HepG2 (cell line): ENCODE data around the gene ZMPSTE24. TPM values are rescaled to one million over a fixed set of nuclear protein-coding genes. Genes with fewer than 3 reads are reported as not detected.

Experiments
- ATAC-seq: fragments of 200-7000 bp; cut with Tn5 transposase; 3 replicates; pipeline ENCODE4 v1.9.1; 2020; ENCODE audit warnings: mild to moderate bottlenecking, moderate library complexity
- BruUV-seq: library from RNA; stranded (reverse); fragments of 400-500 nt; replicated peaks from 2 replicates; lab custom pipeline; 2021; lab: Mats Ljungman, UMichigan
- CTCF ChIA-PET: fragments of 300-600 bp; formaldehyde crosslinking; extraction: SDS; loops from one replicate; lab custom pipeline; 2021; ENCODE audit warnings: low total read pairs, inconsistent platforms, low intra/inter-chr PET ratio; lab: Yijun Ruan, JAX
- POLR2A ChIA-PET: fragments of 350-600 bp; sonication (Branson Sonifier 250); formaldehyde crosslinking; loops from one replicate; lab custom pipeline; 2020; ENCODE audit warnings: antibody characterized with exemption, inconsistent platforms; lab: Yijun Ruan, JAX
- DNase-seq: peaks from one replicate; pipeline ENCODE4 v3.0.0-alpha.2; 2015; ENCODE audit warnings: low spot score
- FAIRE-seq: peaks from 3 replicates; lab custom pipeline; 2011; peaks lifted over from hg19 to GRCh38; lab: Jason Lieb, UNC
- H2AFZ ChIP-seq: one replicate; pipeline ENCODE4 v1.6.1; 2011; ENCODE audit warnings: low read length, inconsistent platforms
- H3K27ac ChIP-seq: fragments of 300-600 bp; 3 replicates; pipeline ENCODE4 v1.8.0; 2011; ENCODE audit warnings: mixed run types, mild to moderate bottlenecking, mixed read lengths, low read length, inconsistent platforms; ENCODE audit not compliant: insufficient read depth; ENCODE audit errors: extremely low read length
- H3K27me3 ChIP-seq, 2 experiments: fragments of 200-600 bp in 1 of 2; 2 replicates in 1 of 2; 3 replicates in 1 of 2; pipeline versions ENCODE4 v1.6.0 to v1.8.0; 2011; ENCODE audit warnings: low read length in 2 of 2, mild to moderate bottlenecking in 2 of 2, moderate library complexity in 2 of 2, inconsistent platforms in 1 of 2; ENCODE audit not compliant: insufficient read depth in 2 of 2, control insufficient read depth in 1 of 2
- H3K36me3 ChIP-seq, 2 experiments: fragments of 200-600 bp in 1 of 2; replicated peaks in 1 of 2; 2 replicates in 1 of 2; 3 replicates in 1 of 2; pipeline versions ENCODE4 v1.5.1 to v1.8.0; 2011; ENCODE audit warnings: low read length in 2 of 2, inconsistent platforms in 1 of 2; ENCODE audit not compliant: insufficient read depth in 2 of 2, control insufficient read depth in 1 of 2
- H3K4me1 ChIP-seq: 2 replicates; pipeline ENCODE4 v1.5.1; 2012; ENCODE audit warnings: low read length, inconsistent platforms; ENCODE audit not compliant: insufficient read depth
- H3K4me2 ChIP-seq: 2 replicates; pipeline ENCODE4 v1.6.0; 2011; ENCODE audit warnings: low read depth, low read length, inconsistent platforms
- H3K4me3 ChIP-seq, 3 experiments: fragments of 200-600 bp in 1 of 3; sonication (generic), shearing (Covaris generic) in 1 of 3; replicated peaks in 1 of 3; 2 replicates each; pipeline ENCODE4 v1.5.1; 2011 to 2016; ENCODE audit warnings: low read length in 3 of 3, inconsistent platforms in 2 of 3, low read depth in 2 of 3, mild to moderate bottlenecking in 2 of 3, control low read depth in 1 of 3, mixed read lengths in 1 of 3; ENCODE audit not compliant: insufficient read depth in 1 of 3
- H3K79me2 ChIP-seq: one replicate; pipeline ENCODE4 v1.6.1; 2011; ENCODE audit warnings: low read length, inconsistent platforms; ENCODE audit not compliant: insufficient read depth
- H3K9ac ChIP-seq: 2 replicates; pipeline ENCODE4 v1.6.0; 2011; ENCODE audit warnings: mild to moderate bottlenecking, low read depth, low read length, inconsistent platforms; ENCODE audit not compliant: insufficient read depth
- H3K9me3 ChIP-seq: 2 replicates; pipeline ENCODE4 v1.5.1; 2012; ENCODE audit warnings: mild to moderate bottlenecking, low read length
- H4K20me1 ChIP-seq: 2 replicates; pipeline ENCODE4 v1.6.0; 2011; ENCODE audit warnings: inconsistent platforms, mild to moderate bottlenecking, low read length, moderate library complexity; ENCODE audit not compliant: insufficient read depth
- CCDC6 ChIP-seq: sonication (generic); formaldehyde crosslinking; IDR thresholded peaks from 2 replicates; pipeline ENCODE4 v1.8.1; 2022; ENCODE audit warnings: mild to moderate bottlenecking, missing genetic modification reagents, moderate library complexity
- FOXA1 ChIP-seq, 2 experiments: fragments of 450-650 bp in 1 of 2; sonication (generic) in 1 of 2; formaldehyde crosslinking in 1 of 2; IDR thresholded peaks; 2 replicates each; pipeline versions ENCODE4 v1.4.0 to v1.6.1; 2016 to 2020; ENCODE audit warnings: missing genetic modification reagents in 1 of 2
- FOXK1 ChIP-seq: sonication (generic); formaldehyde crosslinking; IDR thresholded peaks from 2 replicates; pipeline ENCODE4 v1.4.0; 2020; ENCODE audit warnings: low read depth, missing genetic modification reagents, borderline replicate concordance
- HMGXB4 ChIP-seq, 2 experiments: sonication (generic) in 1 of 2; formaldehyde crosslinking in 1 of 2; IDR thresholded peaks; 2 replicates each; pipeline versions ENCODE4 v1.4.0 to v1.6.1; 2018 to 2020; ENCODE audit warnings: missing genetic modification reagents in 2 of 2, borderline replicate concordance in 1 of 2, low read depth in 1 of 2, mild to moderate bottlenecking in 1 of 2, missing biosample characterization in 1 of 2
- ZBTB33 ChIP-seq: sonication (generic); formaldehyde crosslinking; IDR thresholded peaks from 2 replicates; pipeline ENCODE4 v1.4.0; 2020; ENCODE audit warnings: missing genetic modification reagents
- ZC3H4 ChIP-seq: sonication (generic); formaldehyde crosslinking; IDR thresholded peaks from 2 replicates; pipeline ENCODE4 v1.4.0; 2020; ENCODE audit warnings: missing genetic modification reagents, borderline replicate concordance
- ZFAT ChIP-seq: sonication (generic); formaldehyde crosslinking; conservative IDR thresholded peaks from 2 replicates; pipeline ENCODE4 v1.8.1; 2023; ENCODE audit warnings: missing genetic modification reagents, inconsistent platforms
- WGBS: methylation state at CpG from one replicate; pipeline ENCODE4 v1.1.6; 2017; ENCODE audit warnings: low lambda C conversion rate; 5-methylcytosine and 5-hydroxymethylcytosine counted together
- in situ Hi-C: cut with HindIII; loops from 2 replicates; pipeline ENCODE4 v1.10.0; 2017; ENCODE audit warnings: low pct_unique_long_range_greater_than_20kb; ENCODE audit not compliant: extremely low pct_ligation_motif_present
- intact Hi-C: fragments of 100-400 bp; cut with micrococcal nuclease; formaldehyde crosslinking; loops from one replicate; pipeline ENCODE4 v1.10.0; 2022; ENCODE audit not compliant: unreplicated experiment
- polyA plus RNA-seq, 8 experiments: library from polyadenylated mRNA; depleted of rRNA in 3 of 8; stranded (reverse) in 7 of 8; unstranded in 1 of 8; fragments of >200 nt; fragmentation: Illumina TruSeq in 4 of 8; extraction: Trizol in 4 of 8; gene quantifications; 2 replicates each; pipeline versions ENCODE4 v1.2.1 to v1.2.3, GENCODE V29; 2011 to 2016; ENCODE audit warnings: low read depth in 4 of 8, missing spikeins in 1 of 8, mixed read lengths in 1 of 8; ENCODE audit not compliant: insufficient read depth in 1 of 8
- total RNA-seq, 5 experiments: library from RNA; depleted of rRNA; stranded (reverse); fragments of >200 nt; fragmentation: Illumina TruSeq; extraction: Trizol; gene quantifications; 2 replicates each; pipeline ENCODE4 v1.2.3, GENCODE V29; 2016; ENCODE audit warnings: low read depth in 1 of 5

The ZMPSTE24 gene
- total and polyA plus RNA-seq, 2 of the 13 experiments (the other 11 are each of a cell fraction or from before 2014, with no cell fraction given) = 13.6 to 60.2 TPM

- POLR2A ChIA-PET = interaction anchor here (1.3 to 1.6 kb wide), 2 partner anchors 13 to 15 kb away, joined by 3 to 4 read pairs; no protein-coding TSS in a partner anchor
- Histone ChIP-seq H3K27ac (no peak overlapping the region), H2AFZ (no peak overlapping the region), H4K20me1 (no peaks in the 10 kb centered on the region), H3K4me3 (no peak overlapping the region), H3K9me3 (no peaks in the 10 kb centered on the region), H3K9ac (no peak overlapping the region), H3K4me1 (no peaks in the 10 kb centered on the region), H3K36me3 (peaks cover 3 to 6% of the 10 kb centered on the region in 2 experiments; a peak in 2 of 5 replicates), H3K27me3 (no peaks in the 10 kb centered on the region), H3K79me2 (no peaks in the 10 kb centered on the region), H3K4me2 (no peak overlapping the region)
- CTCF ChIA-PET = no interaction called here
- BruUV-seq = no TSS peak
- intact Hi-C loops (no loop called here), in situ Hi-C loops (no loop called here)
- no peak for ATAC-seq
- TF ChIP-seq CCDC6 (CRISPR knock-in tag) (no peak), FOXK1 (no peak), ZFAT (CRISPR knock-in tag) (no peak), FOXA1 (IDR thresholded peaks at IDR 0.05) (no peak), FOXA1 (CRISPR knock-in tag; IDR thresholded peaks at IDR 0.05) (no peak), ZBTB33 (CRISPR knock-in tag) (no peak), HMGXB4 (CRISPR knock-in tag; IDR thresholded peaks at IDR 0.05; ENCODE audit: borderline replicate concordance in 1 of 2, low read depth in 1 of 2) (no peak), ZC3H4 (no peak)
- FAIRE-seq = no peak
- WGBS = 88% methylated on average over 7 of the region's 10 CpGs
- no peak for DNase-seq
Measured at GRCh38 chr1:40301066-40301465, 43.0 kb downstream of the ZMPSTE24 start.
